Stimulated activated CD4-positive, alpha-beta T cell treated with anti-CD3 and anti-CD28 coated beads, Interleukin-4, amount 100 ng/mL, for 1 hour (primary cell): ENCODE measurements around the gene SEMA6D.

Experiments used
- DNase-seq: peaks from one replicate; pipeline ENCODE4 v3.0.0-alpha.2; 2020

The SEMA6D gene

DNA sequence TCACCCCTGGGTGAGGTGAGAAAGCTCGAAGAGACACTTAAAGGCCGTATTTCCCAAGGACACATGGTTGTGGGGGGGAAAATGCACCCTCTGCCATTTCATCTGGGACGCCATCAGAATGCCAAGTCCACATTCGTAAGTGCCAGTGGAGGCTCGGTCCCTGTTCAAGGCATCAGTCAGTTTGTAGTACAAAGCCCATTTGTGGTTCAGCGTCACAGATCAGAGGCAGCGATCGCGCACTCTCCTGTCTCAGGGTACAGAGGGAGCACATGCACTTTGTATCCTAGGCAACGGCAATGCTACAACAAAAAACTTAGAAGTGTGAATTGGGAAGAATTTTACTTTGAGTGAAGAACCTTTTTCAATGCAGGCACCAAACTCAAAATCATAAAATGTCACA is 27.2 kb downstream of the SEMA6D start:
- DNase-seq, result no peak

DNA sequence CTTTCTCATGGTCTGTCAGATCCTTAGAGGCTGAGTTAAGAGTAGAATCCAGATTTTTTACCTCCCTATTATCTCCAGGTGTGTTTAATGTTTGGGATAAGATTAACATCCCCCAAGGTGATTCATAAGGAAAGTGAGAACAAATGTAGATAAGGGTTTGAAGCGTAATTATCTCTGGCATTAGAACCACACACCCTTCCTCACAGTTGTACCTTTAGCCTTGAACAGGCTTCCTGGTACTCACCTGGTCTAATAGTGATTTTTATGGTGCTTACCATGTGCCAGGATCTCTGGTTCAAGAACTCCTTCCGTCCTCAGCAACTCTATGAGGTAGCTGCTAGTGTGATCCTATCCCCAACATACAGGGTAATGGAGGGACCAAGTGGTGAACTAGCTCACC is 27.7 kb downstream of the SEMA6D start:
- no peak for DNase-seq

DNA sequence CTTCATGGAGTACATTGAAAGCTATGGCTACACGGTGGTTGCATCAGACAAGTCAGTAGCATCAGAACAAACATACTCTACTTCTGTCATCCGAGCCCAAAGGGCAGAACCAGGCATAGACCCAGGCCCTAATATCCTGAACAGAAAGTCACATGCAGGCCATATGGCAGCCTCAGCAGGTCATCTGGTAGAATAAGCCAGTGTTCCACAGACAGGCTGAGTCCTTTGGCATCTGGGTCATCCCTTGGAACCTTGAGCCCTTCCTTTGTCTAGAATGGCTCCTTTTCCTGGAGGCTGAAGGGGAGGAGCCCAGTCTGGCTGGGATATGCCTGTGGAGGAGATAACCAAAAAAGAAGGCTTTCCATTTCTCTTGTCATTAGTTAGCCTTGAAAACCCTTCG is 29.2 kb downstream of the SEMA6D start:
- no peak for DNase-seq

DNA sequence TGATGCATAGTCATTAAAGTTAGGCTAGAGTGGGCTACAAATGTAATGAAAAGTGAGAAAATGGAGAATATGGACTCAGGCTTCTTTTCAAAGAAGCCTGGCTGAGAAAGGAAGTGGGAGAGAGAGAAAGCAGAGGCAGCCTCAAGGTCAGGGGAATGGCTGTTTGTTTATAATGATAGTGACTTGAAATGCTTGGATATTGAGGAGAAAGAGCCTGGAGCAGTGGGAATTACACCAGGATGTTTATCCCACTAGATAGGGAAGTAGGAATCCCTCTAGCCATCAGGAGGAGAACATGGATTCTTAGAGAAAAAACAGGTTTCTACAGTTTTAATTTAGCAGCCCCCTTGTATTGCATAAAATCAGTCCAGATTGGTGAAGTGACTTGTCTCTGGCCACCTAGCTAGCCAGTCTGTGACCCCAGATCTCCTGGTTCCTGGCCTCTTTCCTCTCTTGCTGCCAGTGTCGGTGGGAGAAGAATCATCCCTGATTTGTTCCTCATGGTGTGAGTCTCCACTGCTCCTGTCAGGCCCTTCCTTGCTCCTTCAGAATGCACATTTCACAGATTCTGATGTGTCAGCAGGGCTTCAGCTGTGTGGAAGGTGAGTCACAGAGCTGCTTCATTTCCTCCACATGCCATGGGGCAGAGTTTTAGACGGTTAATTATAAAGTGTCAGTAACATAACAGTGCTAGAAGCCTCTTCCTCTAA is 32.9 kb downstream of the SEMA6D start:
- DNase-seq, result no peak

DNA sequence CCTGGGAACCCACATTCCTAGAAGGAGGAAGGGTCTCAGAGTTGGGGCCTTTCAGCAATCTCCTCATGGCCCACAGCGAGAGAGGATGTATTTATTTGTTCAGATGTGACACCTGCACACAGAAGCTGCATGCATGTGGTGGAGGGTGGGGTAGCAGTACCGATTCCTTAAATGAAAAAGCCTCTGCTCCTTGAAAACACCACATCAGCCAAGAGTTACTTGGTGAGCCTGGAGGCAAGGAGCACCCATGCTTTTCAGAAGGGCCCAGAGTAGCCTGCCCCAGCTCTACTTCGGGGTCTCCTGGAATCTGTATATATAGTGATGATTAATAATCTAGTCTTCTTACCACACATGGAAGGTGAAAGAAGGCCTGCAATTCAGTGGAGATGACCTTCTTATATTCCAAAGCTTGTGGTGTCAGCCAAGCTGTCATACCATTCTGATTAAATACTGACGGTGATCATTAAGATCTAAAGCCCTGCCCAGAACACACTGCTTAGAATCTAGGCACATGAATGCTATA is 33.5 kb downstream of the SEMA6D start:
- no peak for DNase-seq

DNA sequence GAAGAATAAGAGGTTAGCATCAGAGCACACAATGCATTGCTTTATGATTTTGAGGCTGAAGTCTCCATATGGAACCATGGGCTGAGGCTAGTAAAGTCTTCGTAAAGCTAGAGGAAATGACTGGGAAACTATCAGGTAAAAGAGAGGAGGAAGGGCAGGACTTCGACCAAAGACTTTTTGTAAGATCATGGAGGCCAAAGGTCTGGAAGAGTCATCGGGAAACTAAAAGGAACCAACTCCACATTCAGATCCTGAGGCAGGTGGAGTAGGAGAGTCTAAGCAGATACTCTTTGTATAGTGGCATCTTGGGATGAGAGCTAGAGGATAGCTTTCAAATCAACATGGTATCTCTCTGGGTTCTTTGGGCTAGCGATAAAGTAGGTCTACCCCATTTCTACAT is 36.3 kb downstream of the SEMA6D start:
- no peak for DNase-seq

DNA sequence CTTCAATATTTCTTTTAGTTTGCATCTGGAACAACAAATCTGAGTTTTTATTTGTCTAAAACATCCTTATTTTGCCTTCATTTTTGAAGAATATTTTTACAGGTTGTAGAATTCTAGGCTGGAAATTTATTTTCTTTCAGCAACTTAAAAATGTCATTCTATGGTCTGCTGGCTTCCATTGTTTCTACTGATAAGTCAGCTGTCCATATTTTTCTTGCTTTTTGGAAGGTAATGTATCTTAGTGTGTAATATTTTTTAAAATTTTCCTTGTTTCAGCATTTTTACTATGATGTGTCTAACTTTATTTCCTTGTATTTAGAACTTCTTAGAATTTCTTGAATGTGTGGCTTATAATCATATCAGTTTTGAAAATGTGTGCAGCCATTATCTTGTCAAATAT is 37.0 kb downstream of the SEMA6D start:
- DNase-seq, result no peak

DNA sequence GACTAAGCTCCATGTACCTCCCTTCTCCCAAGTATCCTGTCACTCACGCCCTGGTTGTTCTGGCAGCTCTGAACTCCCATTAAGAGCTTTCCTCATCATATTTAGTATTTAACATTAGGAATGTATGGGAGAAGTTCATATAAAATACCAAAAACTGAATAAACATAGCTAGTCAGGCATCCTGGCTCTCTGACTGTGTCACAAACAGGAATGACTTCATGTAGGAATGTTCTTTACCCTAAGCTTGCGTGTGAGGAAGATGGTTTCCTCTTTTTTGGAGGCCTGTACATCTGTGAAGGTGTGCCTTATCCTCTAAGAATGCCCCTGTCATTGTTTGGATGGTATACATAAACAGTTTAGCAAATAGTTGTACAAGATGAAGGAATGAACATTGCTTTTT is 38.6 kb downstream of the SEMA6D start:
- DNase-seq, result no peak

DNA sequence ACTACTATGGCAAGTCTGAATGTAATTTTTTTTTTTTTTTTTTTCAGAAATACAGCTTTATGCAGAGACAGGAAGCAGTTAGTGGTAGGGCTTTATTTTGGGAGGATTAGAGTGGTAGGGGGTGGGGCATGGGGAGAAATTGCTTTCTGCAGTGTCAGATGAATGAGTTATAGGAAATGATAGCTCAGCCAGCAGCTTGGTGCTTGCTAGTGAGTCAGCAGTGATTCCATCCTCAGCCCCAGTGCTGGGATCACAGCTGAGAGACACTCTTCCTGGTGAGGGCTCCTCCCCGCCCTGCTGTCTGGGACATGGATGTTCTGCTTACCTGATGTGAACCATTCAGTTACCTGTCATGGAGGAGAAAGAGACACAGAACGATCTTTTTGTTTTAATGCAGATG is 39.6 kb downstream of the SEMA6D start:
- no peak for DNase-seq

DNA sequence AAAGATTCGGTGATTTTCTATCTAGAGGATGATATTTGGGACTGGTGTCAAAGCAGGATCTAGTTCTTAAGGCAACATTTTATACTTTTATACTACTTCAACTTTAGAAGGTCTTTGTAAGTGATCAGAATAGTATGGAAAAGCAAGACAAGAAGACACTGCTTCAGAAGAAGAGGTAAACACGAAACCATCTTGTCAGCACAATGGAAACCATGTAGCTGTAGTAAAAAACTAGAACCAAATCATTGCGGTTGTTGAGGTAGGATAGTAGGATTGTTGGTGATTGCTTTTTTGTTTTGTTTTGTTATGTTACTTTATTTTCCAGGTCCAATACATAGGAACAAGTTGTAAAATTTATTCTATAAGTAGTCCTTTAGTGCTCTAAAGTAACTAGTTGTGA is 40.0 kb downstream of the SEMA6D start:
- DNase-seq, result no peak

DNA sequence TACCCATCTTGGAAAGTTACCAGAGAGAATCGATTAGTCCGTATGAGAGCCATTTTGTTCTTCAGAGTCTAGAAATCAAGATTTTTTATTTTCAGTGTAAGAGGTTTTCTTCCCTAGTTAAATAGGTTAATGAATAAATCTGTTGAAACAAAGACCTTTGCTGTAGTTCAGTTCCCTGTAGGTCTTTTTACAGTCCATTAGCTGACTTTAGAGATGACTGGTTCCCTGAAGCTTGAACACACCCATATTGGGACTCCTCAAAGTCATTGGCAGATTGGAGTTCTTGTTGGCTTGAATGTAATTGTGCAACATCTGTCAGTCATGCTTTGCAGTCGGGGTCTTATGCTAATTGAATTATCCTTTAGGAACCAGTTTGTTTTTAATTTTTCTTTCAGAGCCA is 45.3 kb downstream of the SEMA6D start:
- DNase-seq, result no peak

DNA sequence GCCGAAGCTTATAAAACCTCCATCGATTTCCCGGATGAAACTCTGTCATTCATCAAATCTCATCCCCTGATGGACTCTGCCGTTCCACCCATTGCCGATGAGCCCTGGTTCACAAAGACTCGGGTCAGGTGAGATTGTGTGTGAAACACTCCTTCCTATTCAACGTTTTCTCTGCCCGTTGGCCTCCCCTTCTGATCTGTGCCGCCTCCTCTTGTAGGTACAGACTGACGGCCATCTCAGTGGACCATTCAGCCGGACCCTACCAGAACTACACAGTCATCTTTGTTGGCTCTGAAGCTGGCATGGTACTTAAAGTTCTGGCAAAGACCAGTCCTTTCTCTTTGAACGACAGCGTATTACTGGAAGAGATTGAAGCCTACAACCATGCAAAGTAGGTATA is 47.4 kb downstream of the SEMA6D start:
- DNase-seq, result no peak

DNA sequence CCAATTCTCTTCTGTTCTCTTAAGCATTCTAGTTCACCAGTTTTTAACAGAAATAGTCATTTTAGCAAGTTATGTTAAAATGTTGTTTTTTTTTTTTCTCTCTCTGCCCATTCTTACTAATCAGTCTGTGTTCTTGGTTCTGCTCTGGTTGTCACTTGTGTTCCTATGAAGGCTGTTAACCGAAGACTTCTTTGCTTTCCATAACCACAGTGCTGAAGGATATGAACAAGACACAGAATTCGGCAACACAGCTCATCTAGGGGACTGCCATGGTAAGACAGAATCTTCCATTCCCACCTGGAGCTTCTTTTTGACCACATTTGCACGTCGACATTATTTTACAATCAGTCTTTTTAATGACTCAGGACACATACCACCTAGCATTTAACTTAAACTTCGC is 49.1 kb downstream of the SEMA6D start:
- no peak for DNase-seq

DNA sequence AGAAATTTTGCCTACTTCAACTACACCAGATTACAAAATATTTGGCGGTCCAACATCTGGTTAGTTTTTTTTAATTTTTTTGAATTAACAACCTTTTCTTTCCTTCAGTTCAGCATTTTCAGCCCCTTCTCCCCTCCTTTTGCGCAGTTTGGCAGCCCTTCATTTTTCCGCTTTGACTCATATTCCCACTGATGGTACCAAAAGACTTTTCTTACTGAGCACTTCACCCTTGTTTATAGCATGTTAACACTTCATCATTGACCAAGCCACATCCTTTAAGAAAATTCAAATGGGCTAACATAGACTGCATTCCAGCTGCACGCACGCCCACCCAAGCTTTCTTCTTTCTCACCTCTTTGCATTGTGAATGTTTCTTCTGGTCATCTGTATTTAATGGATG is 49.7 kb downstream of the SEMA6D start:
- DNase-seq, result no peak

DNA sequence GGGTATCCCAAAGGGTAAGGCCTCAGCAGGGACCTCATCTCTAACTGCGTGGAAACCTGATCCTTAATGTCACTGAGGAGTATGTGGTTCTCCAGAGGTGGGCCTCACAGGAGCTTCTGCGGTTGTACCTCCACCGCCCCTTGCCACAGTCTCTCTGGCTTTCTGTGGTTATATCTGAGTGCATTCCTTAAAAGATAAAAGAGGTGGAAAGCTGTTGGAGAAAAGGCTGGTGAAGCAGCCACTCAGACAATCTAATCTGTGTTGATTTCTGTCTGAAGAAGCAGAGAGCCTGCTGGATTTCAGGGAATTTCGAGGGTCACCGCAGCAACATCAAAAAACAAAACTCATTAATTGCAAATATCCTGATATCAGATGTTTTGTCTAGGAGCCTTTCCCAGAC is 51.4 kb downstream of the SEMA6D start:
- no peak for DNase-seq

DNA sequence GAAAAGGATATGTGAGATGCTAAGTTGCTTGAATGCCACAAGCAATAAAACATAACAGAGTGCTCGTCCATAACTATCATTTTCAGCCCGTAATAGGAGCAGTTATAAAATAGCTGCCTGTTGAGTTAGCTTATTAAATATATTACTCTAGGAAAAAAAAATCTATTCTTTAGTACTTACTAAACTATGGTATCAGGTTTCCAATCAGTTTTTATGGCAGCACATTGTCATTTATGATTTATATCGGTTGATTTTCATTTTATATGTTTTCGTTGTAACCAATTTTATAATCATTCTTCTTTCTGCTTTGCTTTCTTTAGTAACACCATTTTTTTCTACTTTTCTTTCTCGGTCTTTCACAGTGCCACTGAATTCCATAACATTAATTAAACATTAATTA is 51.9 kb downstream of the SEMA6D start:
- no peak for DNase-seq

DNA sequence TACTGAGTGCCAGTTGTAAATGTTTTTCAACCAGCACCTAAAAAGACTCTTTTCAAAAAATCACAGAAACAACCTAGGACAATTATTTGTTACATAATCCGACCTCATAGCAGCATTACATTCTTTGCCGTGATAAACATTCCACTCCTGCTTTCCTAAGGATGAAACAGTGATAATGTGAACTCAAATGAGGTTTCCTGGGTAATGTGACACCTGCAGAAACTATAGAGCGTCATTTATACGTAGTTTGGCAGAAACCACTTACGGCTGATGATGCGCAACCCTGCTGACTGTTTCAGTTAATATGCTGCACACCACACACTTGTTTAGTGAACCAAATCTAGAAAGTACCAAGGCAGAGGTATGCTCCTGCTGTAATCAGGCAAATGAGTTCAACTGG is 55.8 kb downstream of the SEMA6D start:
- no peak for DNase-seq

DNA sequence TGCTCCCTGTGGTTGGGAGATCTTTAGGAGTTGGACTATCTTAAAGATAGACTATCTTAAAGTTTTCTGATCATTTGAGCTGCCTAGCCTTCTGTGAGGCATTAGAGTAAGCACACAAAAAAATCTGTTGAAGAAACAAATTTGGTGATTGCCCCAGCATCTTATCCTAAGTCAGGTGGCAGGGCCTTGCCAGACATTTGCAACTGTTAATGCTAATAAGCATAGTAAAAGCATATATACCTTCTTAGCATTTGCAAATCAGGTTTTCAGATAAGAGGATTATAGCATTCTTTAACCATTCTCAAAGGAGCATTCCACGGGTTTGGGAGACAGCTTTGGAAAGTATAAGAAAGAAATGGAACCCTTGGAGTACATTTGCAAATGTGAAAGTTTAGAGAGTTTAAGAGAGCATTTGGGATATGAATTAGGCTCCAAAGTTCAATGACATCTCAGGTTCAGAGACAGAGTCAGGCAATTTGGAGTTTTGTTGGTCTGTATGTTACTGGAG is 61.0 kb downstream of the SEMA6D start:
- DNase-seq, result no peak

DNA sequence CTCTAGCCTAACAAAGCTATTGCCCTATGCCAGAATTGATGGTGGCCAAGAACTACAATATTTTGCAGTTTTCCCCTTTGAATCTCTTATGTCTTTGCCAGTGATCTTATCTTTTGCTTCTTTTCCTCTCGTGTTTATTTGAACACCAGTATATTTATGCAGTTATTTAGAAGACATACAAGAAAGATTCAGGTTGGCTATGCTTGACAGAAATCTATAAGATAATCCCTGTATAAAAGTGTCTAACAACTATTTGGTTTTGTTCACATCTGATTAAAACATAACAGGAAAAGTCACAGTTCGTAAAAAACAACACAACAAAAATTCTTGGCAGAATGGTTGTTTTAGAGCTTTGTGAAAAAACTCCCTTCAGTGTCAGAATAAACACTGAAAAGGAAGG is 63.7 kb downstream of the SEMA6D start:
- no peak for DNase-seq

DNA sequence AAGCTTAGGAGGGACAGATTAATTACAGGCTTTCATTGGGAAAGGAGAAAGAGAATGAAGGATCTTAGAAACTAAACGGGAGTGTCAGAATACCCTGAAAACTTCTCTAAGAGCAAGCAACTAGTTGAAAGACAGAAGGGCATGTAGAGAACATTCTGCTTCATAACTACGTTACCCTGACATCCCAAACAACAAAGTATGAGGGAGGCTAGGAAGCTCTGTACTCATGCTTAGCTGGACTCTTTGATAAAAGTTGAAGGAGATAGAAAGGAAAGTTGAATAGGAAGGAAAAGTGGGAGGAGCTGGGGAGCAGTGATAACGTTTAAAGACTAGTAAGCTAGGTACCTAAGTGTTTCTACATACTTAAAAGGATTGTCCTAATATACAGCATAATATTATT is 64.2 kb downstream of the SEMA6D start:
- DNase-seq, result no peak

DNA sequence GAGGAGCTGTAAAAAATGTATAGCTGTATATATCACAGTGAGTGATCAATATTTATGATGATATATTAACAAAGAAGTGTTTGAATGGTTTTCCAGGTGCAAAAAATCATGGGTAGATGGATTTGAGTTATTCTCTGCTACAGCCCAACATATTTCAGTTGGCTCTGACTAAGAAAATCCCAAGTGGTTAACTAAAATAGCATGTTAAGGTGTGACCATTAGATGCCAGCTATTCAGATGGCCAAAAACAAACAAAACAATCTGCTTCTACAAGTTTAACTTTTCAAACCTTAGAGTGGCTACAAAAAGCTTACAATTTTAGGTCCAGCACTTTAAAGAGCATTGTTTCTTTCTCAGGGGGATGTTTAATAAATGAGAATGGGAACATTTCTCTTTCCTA is 67.5 kb downstream of the SEMA6D start:
- no peak for DNase-seq

DNA sequence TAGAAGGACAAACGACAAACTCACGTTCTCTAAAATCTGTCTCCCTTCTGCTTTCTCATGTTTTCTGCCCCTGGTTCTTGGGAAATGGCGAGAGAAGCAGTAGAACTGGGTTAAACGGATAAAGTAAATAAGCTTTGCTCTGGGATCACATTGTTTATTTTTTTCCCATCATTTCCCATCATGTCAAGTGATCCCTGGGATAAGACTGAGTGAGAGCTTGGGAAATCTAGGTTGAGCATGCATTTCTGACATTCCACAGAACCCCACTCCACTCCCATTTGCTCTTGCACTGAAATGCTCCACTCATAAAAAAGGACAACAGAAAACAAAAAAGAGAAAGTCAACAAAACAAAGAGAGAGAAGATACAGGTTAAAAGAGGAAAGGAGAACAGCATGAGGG is 69.1 kb downstream of the SEMA6D start:
- no peak for DNase-seq

DNA sequence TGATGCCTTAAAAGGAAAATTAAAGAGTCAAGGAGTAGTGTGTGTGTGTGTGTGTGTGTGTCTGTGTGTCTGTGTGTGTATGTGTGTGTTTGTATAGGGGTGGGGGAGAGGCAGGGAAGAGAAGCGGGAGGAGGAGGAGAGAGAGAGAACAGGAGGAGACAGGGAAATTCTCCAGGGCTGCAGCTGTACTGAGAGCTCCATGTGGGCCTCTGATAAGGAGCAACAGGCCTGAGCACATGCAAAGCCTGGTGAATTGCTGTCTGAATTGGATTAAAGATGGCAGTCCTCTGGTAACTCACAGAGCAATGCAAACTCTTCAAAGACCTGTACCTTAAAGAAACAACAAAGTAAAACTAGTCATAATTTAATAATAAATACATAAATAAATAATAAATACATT is 70.6 kb downstream of the SEMA6D start:
- DNase-seq, result no peak

DNA sequence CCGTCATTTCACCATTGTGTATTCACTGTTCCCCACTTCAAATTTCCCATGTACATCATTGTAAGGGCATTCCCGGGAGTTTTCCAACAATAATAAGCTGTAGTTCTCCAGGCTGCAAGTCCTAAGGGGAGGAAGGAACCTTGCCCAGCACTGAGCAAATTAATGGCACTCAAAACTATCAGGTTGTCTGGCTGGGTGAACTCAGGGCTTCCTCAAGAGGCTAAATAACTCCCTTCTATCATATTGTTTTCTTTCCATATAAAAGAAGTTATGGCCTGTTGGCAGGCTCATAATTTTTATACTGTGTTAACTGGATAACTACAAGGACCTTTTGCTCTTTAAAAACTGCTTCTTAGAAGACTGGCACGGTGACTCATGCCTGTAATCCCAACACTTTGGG is 71.4 kb downstream of the SEMA6D start:
- no peak for DNase-seq

DNA sequence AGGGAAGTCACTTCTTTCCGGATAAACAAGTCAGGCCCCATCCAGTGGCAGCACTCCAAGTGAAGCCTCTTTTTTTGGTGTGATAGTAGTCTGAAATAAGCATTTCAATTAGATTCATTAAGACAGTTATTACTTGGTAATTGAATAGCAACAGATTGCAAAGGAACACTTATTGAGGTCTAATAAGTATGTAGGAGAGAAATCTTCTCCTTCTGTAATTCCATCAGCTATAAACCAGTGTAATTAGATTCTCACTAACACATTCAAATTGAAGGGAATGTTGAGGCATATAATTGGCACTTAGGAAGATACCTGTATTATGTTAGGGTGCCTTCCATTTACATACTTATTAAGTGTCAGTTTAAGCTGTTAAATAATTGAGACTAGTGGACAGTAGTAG is 73.9 kb downstream of the SEMA6D start:
- DNase-seq, result no peak
